Astrocyte (in vitro differentiated cells and primary cell): ENCODE results near the gene ABCC3. TPM values are rescaled to one million over a fixed set of nuclear protein-coding genes. Genes with fewer than 3 reads are reported as not detected.

Experiments
- DNase-seq: peaks from one replicate; pipeline ENCODE4 v3.0.0-alpha.2; 2010; ENCODE audit warnings: low read depth
- FAIRE-seq: peaks from 2 replicates; lab custom pipeline; 2011; peaks lifted over from hg19 to GRCh38; lab: Jason Lieb, UNC
- H2AFZ ChIP-seq: 2 replicates; pipeline ENCODE4 v1.6.0; 2012; ENCODE audit warnings: low read depth, low read length, inconsistent platforms
- H3K27ac ChIP-seq: 2 replicates; pipeline ENCODE4 v1.5.1; 2011; ENCODE audit warnings: low read depth, low read length, inconsistent platforms
- H3K27me3 ChIP-seq: 2 replicates; pipeline ENCODE4 v1.6.0; 2011; ENCODE audit warnings: low read length, inconsistent platforms; ENCODE audit not compliant: insufficient read depth
- H3K36me3 ChIP-seq: 2 replicates; pipeline ENCODE4 v1.5.1; 2011; ENCODE audit warnings: low read length, inconsistent platforms; ENCODE audit not compliant: insufficient read depth
- H3K4me1 ChIP-seq: 2 replicates; pipeline ENCODE4 v1.5.1; 2011; ENCODE audit warnings: low read length, inconsistent platforms; ENCODE audit not compliant: insufficient read depth
- H3K4me2 ChIP-seq: 2 replicates; pipeline ENCODE4 v1.6.0; 2012; ENCODE audit warnings: low read length, inconsistent platforms
- H3K4me3 ChIP-seq: 2 replicates; pipeline ENCODE4 v1.5.1; 2011; ENCODE audit warnings: low read depth, mild to moderate bottlenecking, low read length, inconsistent platforms; ENCODE audit not compliant: insufficient read depth
- H3K79me2 ChIP-seq: 2 replicates; pipeline ENCODE4 v1.6.0; 2012; ENCODE audit warnings: mild to moderate bottlenecking, low read length, inconsistent platforms; ENCODE audit not compliant: insufficient read depth
- H3K9ac ChIP-seq: 2 replicates; pipeline ENCODE4 v1.6.0; 2012; ENCODE audit warnings: mild to moderate bottlenecking, low read length, inconsistent platforms
- H3K9me3 ChIP-seq: 2 replicates; pipeline ENCODE4 v1.5.1; 2012; ENCODE audit warnings: low read depth, mild to moderate bottlenecking, low read length, inconsistent platforms; ENCODE audit not compliant: insufficient read depth
- H4K20me1 ChIP-seq: 2 replicates; pipeline ENCODE4 v1.6.0; 2012; ENCODE audit warnings: low read length, inconsistent platforms; ENCODE audit not compliant: insufficient read depth
- H3K27ac Mint-ChIP-seq: one replicate; pipeline ENCODE4 v1.8.0; 2021; ENCODE audit warnings: mild to moderate bottlenecking, mixed read lengths; ENCODE audit not compliant: unreplicated experiment
- H3K27me3 Mint-ChIP-seq: one replicate; pipeline ENCODE4 v1.8.0; 2021; ENCODE audit warnings: low read depth, mixed read lengths; ENCODE audit not compliant: unreplicated experiment
- H3K36me3 Mint-ChIP-seq: one replicate; pipeline ENCODE4 v1.8.0; 2021; ENCODE audit warnings: low read depth, mixed read lengths; ENCODE audit not compliant: unreplicated experiment
- H3K4me1 Mint-ChIP-seq: one replicate; pipeline ENCODE4 v1.8.0; 2021; ENCODE audit warnings: low read depth, mixed read lengths; ENCODE audit not compliant: unreplicated experiment
- H3K4me3 Mint-ChIP-seq: one replicate; pipeline ENCODE4 v1.8.0; 2021; ENCODE audit warnings: mild to moderate bottlenecking, moderate library complexity, mixed read lengths; ENCODE audit not compliant: unreplicated experiment
- H3K9me3 Mint-ChIP-seq: one replicate; pipeline ENCODE4 v1.8.0; 2021; ENCODE audit warnings: mild to moderate bottlenecking, mixed read lengths; ENCODE audit not compliant: unreplicated experiment
- CTCF ChIP-seq: IDR thresholded peaks from 2 replicates; pipeline ENCODE4 v1.5.1; 2011; ENCODE audit warnings: low read depth, mild to moderate bottlenecking, inconsistent platforms, low read length, moderate library complexity; ENCODE audit not compliant: insufficient read depth
- EZH2 ChIP-seq: IDR thresholded peaks from 2 replicates; pipeline ENCODE4 v1.6.1; 2012; ENCODE audit warnings: mild to moderate bottlenecking, low read length, inconsistent platforms; ENCODE audit not compliant: insufficient read depth
- total RNA-seq: library from RNA; stranded (reverse); gene quantifications from 2 replicates; pipeline ENCODE4 v1.2.1, GENCODE V29; 2021

Gene ABCC3
- total RNA-seq, 1 donor from 2014 or later, result 0.41 TPM

GRCh38 chr17:50692448-50693035 lies 57.9 kb downstream of the ABCC3 start:
- Histone ChIP-seq H3K9me3 (no peaks in the 10 kb centered on the region), H3K27me3 (no peaks in the 10 kb centered on the region), H2AFZ (no peak overlapping the region), H3K79me2 (no peaks in the 10 kb centered on the region), H3K27ac (no peak overlapping the region), H3K4me2 (no peak overlapping the region), H3K4me3 (no peak overlapping the region), H3K36me3 (peaks cover 28% of the 10 kb centered on the region), H3K9ac (no peak overlapping the region), H3K4me1 (peaks cover 39% of the 10 kb centered on the region), H4K20me1 (peaks cover 3% of the 10 kb centered on the region)
- peaks cover 37% of the 10 kb centered on the region for H3K4me1 Mint-ChIP-seq
- peak overlapping the region; percentile 53 for H3K27ac Mint-ChIP-seq
- no peaks in the 10 kb centered on the region for H3K9me3 Mint-ChIP-seq
- H3K27me3 Mint-ChIP-seq, result no peaks in the 10 kb centered on the region
- H3K36me3 Mint-ChIP-seq, result peaks cover 5% of the 10 kb centered on the region
- DNase-seq (no peak), FAIRE-seq (peak; percentile 13)
- H3K4me3 Mint-ChIP-seq, result no peak overlapping the region
- no peak for TF ChIP-seq EZH2
- TF ChIP-seq CTCF, result no peak

GRCh38 chr17:50693036-50693682 lies 58.5 kb downstream of the ABCC3 start:
- H3K9ac ChIP-seq, result no peak overlapping the region
- peaks cover 39% of the 10 kb centered on the region for H3K4me1 ChIP-seq
- Mint-ChIP-seq H3K36me3 (peaks cover 7% of the 10 kb centered on the region), H3K27me3 (no peaks in the 10 kb centered on the region), H3K4me3 (no peak overlapping the region), H3K27ac (peak overlapping the region; percentile 69), H3K4me1 (peaks cover 34% of the 10 kb centered on the region), H3K9me3 (no peaks in the 10 kb centered on the region)
- no peak for TF ChIP-seq EZH2
- TF ChIP-seq CTCF, result no peak
- no peak overlapping the region for H3K4me2 ChIP-seq
- H3K9me3 ChIP-seq, result no peaks in the 10 kb centered on the region
- no peaks in the 10 kb centered on the region for H3K79me2 ChIP-seq
- H3K27me3 ChIP-seq, result no peaks in the 10 kb centered on the region
- H3K4me3 ChIP-seq, result no peak overlapping the region
- H4K20me1 ChIP-seq, result peaks cover 3% of the 10 kb centered on the region
- no peak overlapping the region for H3K27ac ChIP-seq
- no peak for FAIRE-seq
- peaks cover 34% of the 10 kb centered on the region for H3K36me3 ChIP-seq
- H2AFZ ChIP-seq, result no peak overlapping the region
- DNase-seq, result no peak

- H3K9me3 Mint-ChIP-seq, result no peaks in the 10 kb centered on the region
- H2AFZ ChIP-seq, result no peak overlapping the region
- H3K4me1 Mint-ChIP-seq, result peaks cover 30% of the 10 kb centered on the region
- peaks cover 13% of the 10 kb centered on the region for H3K36me3 Mint-ChIP-seq
- FAIRE-seq (no peak), DNase-seq (no peak)
- no peak overlapping the region for H3K4me3 Mint-ChIP-seq
- no peak overlapping the region for H3K27ac Mint-ChIP-seq
- TF ChIP-seq CTCF, result no peak
- TF ChIP-seq EZH2, result no peak
- H3K9ac ChIP-seq, result no peak overlapping the region
- H3K4me3 ChIP-seq, result no peak overlapping the region
- H3K9me3 ChIP-seq, result no peaks in the 10 kb centered on the region
- peaks cover 43% of the 10 kb centered on the region for H3K36me3 ChIP-seq
- H3K27me3 ChIP-seq, result no peaks in the 10 kb centered on the region
- peaks cover 14% of the 10 kb centered on the region for H4K20me1 ChIP-seq
- H3K27me3 Mint-ChIP-seq, result no peaks in the 10 kb centered on the region
- peaks cover 12% of the 10 kb centered on the region for H3K79me2 ChIP-seq
- peaks cover 24% of the 10 kb centered on the region for H3K4me1 ChIP-seq
- H3K4me2 ChIP-seq, result no peak overlapping the region
- H3K27ac ChIP-seq, result no peak overlapping the region
Measured at GRCh38 chr17:50696365-50696879, 61.7 kb downstream of the ABCC3 start.
